Prostate gland (tissue), 2 donors: Measurements from ENCODE around the gene ZGPAT.

ENCODE experiments used
- POLR2A ChIP-seq: fragments of 450-650 bp; IDR thresholded peaks from one replicate; pipeline ENCODE4 v1.6.1; 2016; ENCODE audit warnings: antibody characterized with exemption, mild to moderate bottlenecking
- TF ChIP-seq, protein P1 (sequence below), 4 experiments: fragments of 200-600 bp in 2 of 4; fragments of 450-650 bp in 2 of 4; sonication (generic) in 2 of 4; IDR thresholded peaks; 1 replicate in 3 of 4; 2 replicates in 1 of 4; pipeline ENCODE4 v1.5.1; 2016 to 2019; ENCODE audit warnings: antibody characterized with exemption in 4 of 4, mild to moderate bottlenecking in 2 of 4, moderate library complexity in 2 of 4

DNA sequence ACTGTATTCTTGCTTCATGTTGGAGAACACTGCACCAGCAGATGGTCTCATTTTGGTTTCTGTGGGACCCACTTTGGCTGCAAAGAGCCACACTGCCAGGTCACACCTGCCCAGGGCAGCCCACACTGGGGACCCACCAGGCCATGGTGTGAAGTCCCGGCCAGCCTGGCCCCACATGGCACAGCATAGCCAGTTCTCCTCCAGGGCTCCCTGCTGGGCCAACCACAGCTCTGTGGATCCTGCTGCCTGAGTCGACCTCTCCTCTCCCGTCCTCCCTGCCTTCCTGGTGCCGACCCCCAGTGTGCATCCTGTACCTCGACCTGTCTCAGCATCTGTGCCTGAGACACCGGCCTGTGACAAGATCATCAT is 3.1 kb upstream of the ZGPAT start:
- TF ChIP-seq, protein P1, sequence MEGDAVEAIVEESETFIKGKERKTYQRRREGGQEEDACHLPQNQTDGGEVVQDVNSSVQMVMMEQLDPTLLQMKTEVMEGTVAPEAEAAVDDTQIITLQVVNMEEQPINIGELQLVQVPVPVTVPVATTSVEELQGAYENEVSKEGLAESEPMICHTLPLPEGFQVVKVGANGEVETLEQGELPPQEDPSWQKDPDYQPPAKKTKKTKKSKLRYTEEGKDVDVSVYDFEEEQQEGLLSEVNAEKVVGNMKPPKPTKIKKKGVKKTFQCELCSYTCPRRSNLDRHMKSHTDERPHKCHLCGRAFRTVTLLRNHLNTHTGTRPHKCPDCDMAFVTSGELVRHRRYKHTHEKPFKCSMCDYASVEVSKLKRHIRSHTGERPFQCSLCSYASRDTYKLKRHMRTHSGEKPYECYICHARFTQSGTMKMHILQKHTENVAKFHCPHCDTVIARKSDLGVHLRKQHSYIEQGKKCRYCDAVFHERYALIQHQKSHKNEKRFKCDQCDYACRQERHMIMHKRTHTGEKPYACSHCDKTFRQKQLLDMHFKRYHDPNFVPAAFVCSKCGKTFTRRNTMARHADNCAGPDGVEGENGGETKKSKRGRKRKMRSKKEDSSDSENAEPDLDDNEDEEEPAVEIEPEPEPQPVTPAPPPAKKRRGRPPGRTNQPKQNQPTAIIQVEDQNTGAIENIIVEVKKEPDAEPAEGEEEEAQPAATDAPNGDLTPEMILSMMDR (IDR thresholded peaks at IDR 0.05): no peak
- no peak for TF ChIP-seq POLR2A
